GM18502 (cell line): Measurements from ENCODE around the gene HSPB7.
"Not testable (repeated sequence)": the region's sequence is repeated elsewhere in the genome, so short reads cannot be mapped to it uniquely, and the experiment has no call there.

Experiments
- ATAC-seq: cut with Tn5 transposase; IDR thresholded peaks from one replicate; pipeline ENCODE4 v1.9.1; 2021; ENCODE audit warnings: mild to moderate bottlenecking; ENCODE audit not compliant: unreplicated experiment, poor library complexity

The HSPB7 gene

DNA sequence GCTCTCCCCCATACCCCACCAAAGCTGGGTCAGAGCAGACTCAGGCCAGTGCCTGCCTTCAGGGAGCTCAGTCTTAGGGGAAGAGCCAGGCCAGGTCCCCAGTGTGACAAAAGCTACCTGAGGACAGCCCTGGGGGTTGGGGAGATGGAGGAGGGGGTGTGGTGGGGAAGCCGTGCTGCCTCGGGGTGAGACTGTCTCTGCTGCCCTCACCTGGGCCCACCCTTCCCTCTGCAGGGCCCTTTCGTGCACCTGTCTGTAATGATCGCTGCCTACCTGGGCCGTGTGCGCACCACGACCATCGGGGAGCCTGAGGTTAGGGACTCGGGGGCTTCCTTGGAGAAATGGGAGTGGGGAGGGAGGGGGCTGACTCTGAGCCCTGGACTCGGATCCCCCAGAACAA lies 8.5 kb upstream of the HSPB7 start:
- not testable (repeated sequence) for ATAC-seq

- no peak for ATAC-seq
Measured at GRCh38 chr1:16023050-16023653, 5.3 kb upstream of the HSPB7 start.

GRCh38 chr1:16022393-16022792 lies 4.5 kb upstream of the HSPB7 start:
- no peak for ATAC-seq

- ATAC-seq, result no peak
Measured at GRCh38 chr1:16021681-16022080, 3.8 kb upstream of the HSPB7 start, which contains the start of gene CLCNKA. TSS of gene CLCNKA (plus strand) at chr1:16022036. CDS start at chr1:16022620, 584 bp downstream.

DNA sequence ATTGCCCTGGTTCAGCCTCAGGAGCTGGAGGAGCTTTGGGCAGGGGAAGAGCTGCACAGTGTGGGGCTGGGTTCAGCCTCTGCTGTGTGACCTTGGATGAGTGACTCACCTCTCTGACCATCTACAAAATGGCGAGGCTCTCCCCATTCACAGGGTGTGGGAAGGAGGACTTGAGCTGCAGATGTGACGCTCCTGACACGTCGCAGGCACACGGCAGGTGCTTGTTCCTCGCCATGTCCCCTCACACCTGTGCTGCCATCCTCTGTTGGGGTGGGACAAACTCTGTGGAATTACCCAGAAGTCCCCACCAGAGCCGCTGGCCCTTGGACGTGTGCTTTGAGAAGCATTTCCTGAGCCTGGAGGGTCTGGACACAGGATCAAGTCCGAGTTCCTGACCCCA lies 3.0 kb upstream of the HSPB7 start:
- ATAC-seq, result not testable (repeated sequence)

DNA sequence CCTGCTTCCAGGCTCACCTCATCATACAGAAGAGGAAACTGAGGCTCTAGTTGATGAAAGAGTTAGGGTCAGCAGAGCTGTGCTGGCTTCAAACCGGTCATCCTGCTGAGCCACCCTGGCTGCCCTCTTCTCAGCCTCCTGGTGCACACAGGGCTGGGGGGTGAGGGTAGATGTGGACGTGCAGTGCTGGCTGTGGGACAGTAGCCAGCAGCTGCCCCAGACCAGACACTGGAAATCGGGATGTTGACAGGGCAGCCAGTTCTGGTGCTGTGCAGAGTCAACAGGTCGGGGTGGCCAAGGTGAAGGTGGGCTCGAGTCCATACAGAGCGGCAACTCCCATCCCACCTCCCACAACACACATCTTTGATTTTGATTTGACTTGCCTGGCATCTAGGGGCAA lies 2.5 kb upstream of the HSPB7 start:
- no peak for ATAC-seq

DNA sequence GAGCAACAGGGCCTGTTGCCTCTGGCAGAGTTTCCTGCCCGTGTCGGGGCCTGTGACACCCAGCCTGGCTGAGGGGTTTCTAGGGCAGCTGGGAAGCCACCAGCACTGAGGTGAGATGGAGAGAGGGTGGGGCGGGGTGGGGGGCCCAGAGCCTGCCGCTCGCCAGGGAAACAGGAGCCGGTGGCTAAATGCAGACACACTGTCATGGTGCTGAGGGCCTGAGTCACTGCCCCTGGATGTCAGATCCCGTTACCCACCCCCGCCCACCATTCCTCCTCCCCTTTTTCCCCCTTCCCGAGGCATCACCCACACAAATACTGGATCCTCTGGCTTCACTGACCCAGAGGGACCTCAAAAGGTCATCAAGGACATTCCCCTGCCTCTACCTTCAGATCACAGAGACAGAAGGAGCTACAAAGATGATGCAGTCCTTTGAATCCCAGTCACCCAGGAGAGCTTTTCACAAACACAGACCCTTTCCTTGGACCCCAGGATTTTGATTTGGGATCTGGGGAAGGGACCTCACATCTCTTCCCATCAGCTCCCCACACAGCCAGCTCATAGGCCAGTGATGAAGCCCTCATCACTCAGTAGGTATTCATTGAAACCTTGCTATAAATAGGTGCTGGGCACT lies 1.9 kb upstream of the HSPB7 start:
- ATAC-seq, result no peak

DNA sequence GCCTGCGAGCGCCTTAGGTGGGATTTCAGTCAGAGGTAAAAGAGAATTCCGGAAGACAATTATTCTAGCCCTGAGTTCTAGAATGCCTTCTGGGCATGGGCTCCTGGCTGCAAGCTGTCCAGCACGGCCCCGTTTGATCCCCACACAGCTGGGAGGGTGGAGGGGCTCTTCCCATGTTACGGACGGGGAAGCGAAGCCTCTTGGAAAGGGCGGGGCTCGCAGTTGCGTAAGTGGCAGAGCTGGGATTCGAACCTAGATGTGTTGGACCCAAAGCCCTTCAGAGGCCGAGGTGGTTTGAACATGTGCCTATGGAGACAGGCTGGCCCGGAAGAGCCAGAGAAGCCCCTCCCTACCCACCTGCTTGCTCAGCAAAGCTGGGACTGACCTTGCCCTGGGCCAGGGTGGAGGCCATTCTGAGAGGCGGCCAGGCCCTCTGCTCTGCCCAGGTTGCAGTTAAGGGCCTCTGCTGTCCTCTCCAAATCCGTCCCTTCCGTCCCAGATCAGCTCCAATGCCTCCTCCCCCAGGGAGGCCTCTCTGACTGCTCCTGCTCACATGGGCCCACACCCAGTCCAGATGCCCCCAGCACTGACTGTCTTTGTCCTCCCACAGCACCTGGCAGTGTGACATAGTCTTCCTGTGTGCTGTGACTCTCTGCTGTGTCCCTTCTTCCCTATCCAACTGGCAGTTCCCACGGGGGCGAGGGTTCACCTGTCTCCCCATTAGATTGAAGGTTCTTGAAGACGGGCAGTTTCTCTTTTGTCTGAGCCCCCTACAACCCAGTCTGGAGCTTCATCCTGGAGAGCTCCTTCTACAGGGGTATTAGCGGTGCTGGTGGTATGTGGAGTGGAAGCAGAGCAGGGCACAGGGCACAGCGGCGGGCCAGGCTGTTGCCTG lies 1.2 kb upstream of the HSPB7 start:
- ATAC-seq, result no peak

DNA sequence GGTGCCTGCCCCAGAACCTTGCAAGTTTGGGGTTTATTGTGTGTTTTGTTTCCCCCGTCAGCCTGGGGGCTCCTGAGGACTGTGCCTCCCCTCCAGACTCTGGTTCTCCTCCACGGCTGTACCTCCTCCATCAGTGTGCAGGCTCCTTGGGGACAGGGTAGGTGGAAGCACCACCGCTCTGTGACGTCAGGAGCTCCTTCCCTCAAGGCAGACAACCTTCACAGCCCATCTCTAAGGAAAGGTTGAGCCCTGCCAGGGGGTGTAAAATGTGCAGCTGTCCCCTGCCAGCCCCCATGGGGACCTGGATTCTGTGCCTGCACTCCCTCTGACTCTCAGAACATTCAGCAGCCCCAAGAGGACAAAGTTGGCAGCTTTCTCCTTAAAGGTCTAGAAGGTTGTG lies 465 bp upstream of the HSPB7 start:
- no peak for ATAC-seq

GRCh38 chr1:16017076-16017460 lies 775 bp downstream of the HSPB7 start:
- no peak for ATAC-seq

GRCh38 chr1:16015960-16016901 lies 1.6 kb downstream of the HSPB7 start:
- no peak for ATAC-seq

- ATAC-seq, result no peak
Measured at GRCh38 chr1:16015491-16015890, 2.4 kb downstream of the HSPB7 start.

GRCh38 chr1:16014509-16015482 lies 3.0 kb downstream of the HSPB7 start:
- no peak for ATAC-seq

DNA sequence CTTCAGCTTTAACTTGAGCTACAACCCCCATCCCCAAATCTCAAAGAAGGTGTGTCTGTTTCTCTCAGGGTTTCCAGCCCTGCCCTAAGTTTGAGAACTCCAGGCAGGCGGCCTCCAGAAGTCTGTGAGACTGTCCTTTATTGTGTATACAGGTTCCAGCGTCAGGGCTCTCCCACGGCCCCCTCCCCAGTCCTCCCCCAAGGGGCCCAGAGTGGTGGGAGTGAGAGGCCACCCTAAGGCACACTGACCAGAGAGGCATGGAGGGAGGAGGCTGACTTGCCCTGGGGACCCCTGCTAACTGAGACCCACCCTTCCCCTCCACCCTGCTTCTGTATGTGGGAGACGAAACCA lies 4.0 kb downstream of the HSPB7 start:
- no peak for ATAC-seq

DNA sequence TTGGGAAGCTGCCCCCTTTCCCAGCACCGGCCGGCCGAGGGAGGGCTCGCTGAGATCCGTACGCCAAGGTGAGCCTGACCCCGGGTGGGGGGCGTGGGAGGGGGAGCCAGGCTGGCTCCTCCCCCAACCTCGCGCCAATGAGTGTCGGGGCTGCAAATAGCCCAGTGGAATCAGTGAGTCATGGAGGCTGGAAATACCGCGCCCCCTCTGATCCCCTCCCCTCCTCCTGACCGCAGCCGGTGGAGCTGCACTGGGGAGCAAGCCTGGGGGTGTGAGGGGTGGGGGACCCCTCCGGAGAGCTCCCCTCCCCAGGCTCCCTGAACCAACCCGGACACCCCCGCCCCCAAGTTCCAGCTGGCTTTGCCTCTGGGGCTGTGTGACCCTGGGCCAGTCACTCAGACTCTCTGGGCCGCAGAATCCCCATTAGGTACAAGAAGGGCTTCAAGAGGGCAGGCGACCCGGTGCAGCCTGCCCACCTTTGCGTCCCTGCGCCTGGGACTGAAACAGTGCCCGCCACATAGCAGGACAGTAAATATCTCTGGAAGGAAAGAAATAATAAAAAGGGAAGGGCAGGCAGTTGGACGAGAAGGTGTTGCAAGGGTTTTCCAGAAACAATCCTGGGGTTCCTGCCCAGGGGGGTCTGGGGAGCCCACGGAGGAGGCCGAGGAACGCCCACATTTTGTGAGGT lies 4.5 kb downstream of the HSPB7 start:
- ATAC-seq, result no peak

- ATAC-seq, result no peak
Measured at GRCh38 chr1:16012590-16013219, 5.1 kb downstream of the HSPB7 start.

GRCh38 chr1:16011936-16012589 lies 5.8 kb downstream of the HSPB7 start:
- ATAC-seq, result no peak

DNA sequence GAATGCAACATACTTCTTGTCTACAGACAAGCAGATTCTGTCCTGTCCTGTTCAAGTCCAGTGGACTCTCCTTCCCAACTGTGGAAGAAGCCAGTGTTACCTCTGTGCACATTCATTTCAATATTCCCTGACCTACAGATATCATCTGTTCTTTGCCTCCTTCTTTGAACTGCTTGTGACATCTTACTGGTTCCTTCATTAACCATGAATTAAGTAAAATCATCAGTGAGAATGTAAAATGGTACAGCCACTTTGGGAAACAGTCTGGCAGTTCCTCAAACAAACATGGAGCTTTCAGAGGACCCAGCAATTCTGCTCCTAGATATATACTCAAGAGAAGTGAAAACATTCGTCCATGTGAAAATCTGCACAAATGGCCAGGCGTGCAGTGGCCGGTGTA lies 7.0 kb downstream of the HSPB7 start:
- no peak for ATAC-seq
